HG03469 (cell line): Measurements from ENCODE around the gene BTF3.

Source experiments
- ATAC-seq: cut with Tn5 transposase; IDR thresholded peaks from one replicate; pipeline ENCODE4 v1.9.1; 2021; ENCODE audit warnings: mild to moderate bottlenecking, moderate library complexity, moderate number of reproducible peaks; ENCODE audit not compliant: unreplicated experiment

The BTF3 gene

DNA sequence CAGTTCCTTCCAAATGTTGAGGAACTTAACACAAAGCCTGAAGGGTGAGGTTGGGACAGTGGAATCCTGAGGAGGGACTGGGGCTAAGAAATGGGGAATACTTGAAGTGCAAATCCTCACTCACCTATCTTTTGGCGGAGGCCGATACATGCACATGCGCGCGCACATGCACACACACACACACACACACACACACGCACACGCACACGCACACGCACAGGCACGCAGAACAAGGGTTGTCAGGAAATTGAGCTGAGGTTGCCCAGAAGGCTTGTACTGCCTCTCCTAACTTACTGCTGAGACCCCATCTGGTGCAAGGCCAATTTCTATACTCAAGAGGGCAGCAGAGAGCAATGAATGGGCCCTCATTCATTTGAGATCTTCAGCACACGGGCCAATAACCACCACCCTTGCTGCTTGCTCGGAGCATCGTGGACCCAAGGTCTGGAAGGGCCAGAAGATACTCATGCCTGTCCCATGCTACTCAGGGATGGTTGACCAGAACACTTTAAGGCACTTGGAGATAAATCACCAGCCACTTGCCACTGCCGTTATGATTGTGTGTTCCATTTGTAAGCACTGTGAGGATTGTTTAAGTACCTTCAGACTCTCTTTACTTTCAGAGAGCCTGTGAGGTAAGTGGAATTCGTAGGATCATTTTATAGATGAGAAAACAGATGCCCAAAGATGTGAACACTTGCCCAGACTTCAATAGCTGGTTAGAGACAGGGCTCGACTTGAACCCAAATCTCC is 21.5 kb downstream of the BTF3 start:
- peak; percentile 67 for ATAC-seq

DNA sequence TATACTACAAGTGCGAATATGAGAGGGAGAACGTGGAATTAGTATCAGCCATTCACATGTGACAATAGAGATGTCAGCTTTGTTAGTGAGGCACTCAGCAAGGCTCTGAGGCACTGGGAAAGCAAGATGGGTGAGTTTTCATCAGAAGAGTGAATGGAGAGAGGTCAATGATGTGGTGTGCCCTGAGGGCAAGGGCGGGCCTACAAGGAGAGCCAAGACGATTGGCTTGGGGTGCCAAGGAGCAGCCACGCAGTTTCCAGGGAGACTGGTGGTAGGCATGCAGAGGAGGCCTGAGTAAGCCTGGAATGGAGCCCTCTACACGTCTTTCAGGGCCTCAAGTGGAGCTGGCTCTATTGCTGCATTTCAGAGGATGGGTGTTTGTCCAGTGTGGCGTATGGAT is 24.7 kb downstream of the BTF3 start:
- ATAC-seq: no peak

DNA sequence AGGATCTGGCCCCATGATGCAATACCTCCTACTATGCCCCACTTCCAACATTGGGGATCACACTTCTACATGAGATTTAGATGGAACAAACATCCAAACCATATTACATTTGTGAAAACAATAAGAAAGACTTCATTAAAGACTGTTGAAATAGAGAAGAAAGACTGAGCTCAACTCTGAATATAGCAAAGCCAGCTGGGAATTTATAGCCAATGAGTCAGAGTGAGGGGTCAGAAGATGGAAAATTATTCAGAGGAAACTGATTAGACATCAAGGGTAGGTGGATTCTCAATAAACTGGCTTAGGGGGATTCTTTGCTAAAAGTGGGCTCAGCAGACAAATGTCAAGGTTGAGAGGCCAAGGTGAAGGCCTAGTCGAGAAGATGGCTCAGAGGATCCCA is 25.6 kb downstream of the BTF3 start:
- no peak for ATAC-seq

GRCh38 chr5:73525606-73526203 is 27.5 kb downstream of the BTF3 start:
- no peak for ATAC-seq

- no peak for ATAC-seq
Measured at GRCh38 chr5:73528248-73528647, 30.0 kb downstream of the BTF3 start.

GRCh38 chr5:73529081-73529480 is 30.8 kb downstream of the BTF3 start:
- ATAC-seq: no peak

DNA sequence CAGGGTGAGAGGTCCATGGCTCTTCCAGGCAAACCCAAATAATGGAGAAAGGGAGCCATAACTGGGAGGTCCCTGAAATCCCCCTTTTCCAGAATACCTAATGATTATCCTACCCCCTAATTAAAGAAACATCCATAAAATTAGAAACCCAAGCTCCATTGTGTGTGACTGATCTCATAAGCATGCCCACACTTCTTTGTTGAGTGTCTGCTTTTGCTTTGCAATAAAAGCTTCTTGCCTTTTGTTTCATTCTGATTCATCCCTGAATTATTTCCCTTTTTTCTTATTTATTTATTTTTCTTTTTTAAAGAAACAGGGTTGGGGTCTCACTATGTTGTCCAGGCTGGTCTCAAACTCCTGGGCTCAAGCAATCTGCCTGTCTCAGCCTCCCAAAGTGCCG is 33.1 kb downstream of the BTF3 start:
- no peak for ATAC-seq

- ATAC-seq: no peak
Measured at GRCh38 chr5:73532195-73532594, 34.0 kb downstream of the BTF3 start.

GRCh38 chr5:73534011-73534644 is 35.9 kb downstream of the BTF3 start:
- no peak for ATAC-seq

DNA sequence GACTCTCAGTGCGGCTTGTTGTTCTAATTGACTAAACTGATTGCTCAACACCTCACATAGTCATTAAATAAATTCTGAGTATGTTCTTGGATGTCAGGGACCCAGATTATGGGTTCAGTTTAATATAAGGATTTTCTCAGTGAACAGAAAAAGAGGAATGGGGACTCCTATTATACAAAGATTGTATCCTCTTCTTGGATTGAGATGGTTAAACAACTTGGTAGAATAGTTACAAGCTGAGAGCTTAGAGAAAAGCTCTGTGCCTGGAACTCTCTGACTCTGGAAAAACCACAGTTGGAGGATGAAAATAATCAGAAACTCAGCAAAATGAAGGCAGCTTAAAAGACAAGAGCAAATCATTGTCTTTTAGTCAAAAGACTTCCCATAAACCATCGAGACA is 36.7 kb downstream of the BTF3 start:
- no peak for ATAC-seq

DNA sequence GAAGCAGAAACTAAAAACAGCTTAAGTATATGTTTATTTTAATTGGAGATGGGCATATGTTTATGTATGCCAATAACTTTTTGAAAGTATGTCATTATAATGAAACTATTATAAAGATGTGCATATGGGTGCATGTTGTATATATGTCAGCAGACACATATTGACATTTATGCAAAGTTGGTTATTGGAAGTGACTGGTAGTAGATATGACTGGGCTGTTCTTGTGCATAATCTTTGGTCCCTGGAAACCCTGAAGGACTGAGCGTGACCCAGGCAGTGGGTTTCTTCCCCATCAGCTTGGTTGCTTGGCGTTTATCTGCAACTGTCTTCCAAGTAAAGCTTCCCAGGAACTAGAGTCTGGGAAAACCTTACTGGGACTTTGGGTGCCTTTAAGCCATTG is 41.5 kb downstream of the BTF3 start:
- ATAC-seq: no peak

DNA sequence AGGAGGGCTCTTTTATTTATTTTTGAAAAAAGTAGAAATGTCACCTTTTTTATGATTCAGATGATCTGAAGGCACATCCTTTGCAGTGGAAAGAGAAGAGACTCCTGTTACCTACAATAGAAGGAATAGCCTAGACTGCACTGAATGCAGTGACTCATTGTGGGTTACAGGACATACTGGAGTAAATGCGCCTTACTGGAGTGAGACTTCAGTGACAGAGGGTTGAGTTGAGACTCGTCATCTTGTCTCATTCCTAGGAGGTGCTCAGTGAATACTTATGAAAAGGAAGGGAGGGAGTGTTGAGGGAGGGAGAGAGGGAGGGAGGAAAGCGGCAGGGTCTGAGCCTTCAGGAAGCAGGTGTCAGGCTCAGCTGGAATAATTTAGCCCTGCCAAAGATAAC is 42.0 kb downstream of the BTF3 start:
- ATAC-seq: no peak

GRCh38 chr5:73542020-73542419 is 43.8 kb downstream of the BTF3 start:
- ATAC-seq: no peak

GRCh38 chr5:73544429-73545402 is 46.5 kb downstream of the BTF3 start:
- no peak for ATAC-seq

GRCh38 chr5:73545403-73545779 is 47.1 kb downstream of the BTF3 start:
- no peak for ATAC-seq

GRCh38 chr5:73550016-73550415 is 51.8 kb downstream of the BTF3 start:
- ATAC-seq: no peak

DNA sequence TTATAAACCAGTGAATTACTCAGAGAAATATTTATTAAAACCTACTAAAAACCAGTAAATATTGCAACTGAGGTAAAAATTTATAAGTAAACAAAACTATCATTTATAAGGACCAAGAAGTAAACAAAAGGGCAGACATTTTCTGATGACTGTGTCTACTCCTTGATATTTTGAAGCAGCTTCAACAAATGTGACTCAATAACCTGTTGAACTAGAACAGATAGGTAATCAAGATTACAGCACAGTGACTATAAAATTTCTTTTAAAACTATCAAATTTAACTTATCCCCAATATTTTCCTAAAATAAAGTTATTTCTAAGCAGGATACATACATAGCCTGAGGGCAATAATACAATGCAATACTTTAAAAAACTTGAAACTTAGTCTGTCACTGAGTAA is 54.4 kb downstream of the BTF3 start:
- no peak for ATAC-seq
